HCT116 (cell line): ENCODE measurements around the gene STX12.

ENCODE experiments used
- CTCF ChIP-seq, 3 experiments: fragments of 200-600 bp in 1 of 3; sonication (generic) in 1 of 3; IDR thresholded peaks in 2 of 3; conservative IDR thresholded peaks in 1 of 3; 2 replicates each; pipeline ENCODE4 v1.5.1; 2012 to 2017; ENCODE audit warnings: low read depth in 2 of 3, low read length in 2 of 3, antibody characterized with exemption in 1 of 3, borderline replicate concordance in 1 of 3, control low read depth in 1 of 3, mild to moderate bottlenecking in 1 of 3, mixed read lengths in 1 of 3, mixed run types in 1 of 3, moderate library complexity in 1 of 3; ENCODE audit not compliant: insufficient read depth in 1 of 3
- EZH2 ChIP-seq: fragments of 200-600 bp; sonication (generic); IDR thresholded peaks from 2 replicates; pipeline ENCODE4 v1.6.1; 2017; ENCODE audit warnings: antibody characterized with exemption, mixed run types
- ZNF274 ChIP-seq: fragments of 200-500 bp; sonication (Bioruptor generic); IDR thresholded peaks from 2 replicates; pipeline ENCODE4 v1.6.1; 2014; ENCODE audit warnings: mild to moderate bottlenecking, low read depth, low read length, inconsistent platforms

DNA sequence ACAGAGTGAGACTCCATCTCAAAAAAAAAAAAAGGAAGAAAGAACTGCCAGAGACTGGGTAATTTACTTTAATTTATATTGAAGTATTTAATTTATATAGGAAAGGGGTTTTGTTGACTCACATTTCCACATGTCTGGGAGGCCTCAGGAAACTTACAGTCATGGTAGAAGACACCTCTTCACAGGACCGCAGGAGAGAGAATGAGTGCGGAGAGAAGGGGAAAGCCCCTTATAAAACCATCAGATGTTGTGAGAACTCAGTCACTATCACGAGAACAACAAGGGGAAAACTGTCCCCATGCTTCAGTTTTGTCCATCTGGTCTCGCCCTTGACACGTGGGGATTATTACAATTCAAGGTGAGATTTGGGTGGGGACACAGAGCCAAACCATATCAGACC is 31.8 kb downstream of the STX12 start:
- TF ChIP-seq EZH2 (no peak), CTCF (IDR thresholded peaks at IDR 0.05 in 2 of 3, conservative IDR thresholded peaks at IDR 0.05 in 1 of 3; ENCODE audit: borderline replicate concordance in 1 of 3, insufficient read depth in 1 of 3, low read depth in 2 of 3, low read length in 2 of 3) (no peak), ZNF274 (no peak)
